A549 treated with ZK216348 at 1 μM for 4 hours (cell line): ENCODE data around the gene C16orf46. TPM values are rescaled to one million over a fixed set of nuclear protein-coding genes. Genes with fewer than 3 reads are reported as not detected.

Source experiments
- total RNA-seq: library from RNA; stranded (reverse); fragments of 200-300 nt; extraction: Qiagen RNA extraction; gene quantifications from 5 replicates; pipeline ENCODE4 v1.2.3, GENCODE V29; 2022; ENCODE audit warnings: low read depth

The C16orf46 gene
- 0.26 to 1.4 TPM (median 0.86 TPM) in 5 replicates for total RNA-seq

GRCh38 chr16:81077076-81077940 lies at the start of gene C16orf46:
C16orf46 (minus strand) TSS chr16:81077238; CDS start chr16:81063955, 13,283 bp downstream.

GRCh38 chr16:81095953-81096714 lies 19.1 kb upstream of the C16orf46 start, which contains the start of gene GCSH:
GCSH (minus strand) TSS chr16:81096395; CDS start chr16:81096278, 117 bp downstream.

GRCh38 chr16:81035398-81035974 lies 41.6 kb downstream of the C16orf46 start, which contains the start of gene ATMIN:
ATMIN (plus strand) TSS chr16:81035842; CDS start chr16:81035871, 29 bp downstream.

Other genes with a start within 250 kb of the C16orf46 start
- gene CMC2, start 70.4 kb downstream of the C16orf46 start, total RNA-seq, result 114 to 132 TPM (median 120 TPM) in 5 replicates
- 62.7 to 149 TPM (median 68.8 TPM) in 5 replicates for gene CENPN, start 70.0 kb downstream of the C16orf46 start, total RNA-seq
- 28.5 to 33.1 TPM (median 30.4 TPM) in 5 replicates for gene ATMIN, start 41.4 kb downstream of the C16orf46 start, total RNA-seq
- 36.3 to 63.7 TPM (median 52.9 TPM) in 5 replicates for gene GCSH, start 19.2 kb upstream of the C16orf46 start, total RNA-seq
- 0.80 to 1.7 TPM (median 1.2 TPM) in 5 replicates for gene BCO1, start 161.5 kb upstream of the C16orf46 start, total RNA-seq
- gene GAN, start 237.7 kb upstream of the C16orf46 start, total RNA-seq, result 1.5 to 3.3 TPM (median 2.5 TPM) in 5 replicates